ENCODE data around the gene TRAF4. TPM values are rescaled to one million over a fixed set of nuclear protein-coding genes. Genes with fewer than 3 reads are reported as not detected.

The TRAF4 gene
- total and polyA plus RNA-seq, 9 of the 15 experiments (the other 6 are each of a cell fraction or from before 2014, with no cell fraction given): 2.4 to 147 (median 72.4) TPM

GRCh38 chr17:28724500-28725165, 19.2 kb upstream of the TRAF4 start (continued):
- no peak for TF ChIP-seq FOXJ3 (CRISPR knock-in tag; IDR thresholded peaks at IDR 0.05)
- no peak for TF ChIP-seq LEF1 (IDR thresholded peaks at IDR 0.05)
- TF ChIP-seq TFAM (CRISPR knock-in tag; conservative IDR thresholded peaks at IDR 0.05): no peak
- no peak for TF ChIP-seq ZZZ3 (IDR thresholded peaks at IDR 0.05)
- no peak for TF ChIP-seq ZNF408 (CRISPR knock-in tag; IDR thresholded peaks at IDR 0.05; ENCODE audit: low read depth)
- no peak for TF ChIP-seq RERE (CRISPR knock-in tag; IDR thresholded peaks at IDR 0.05; ENCODE audit: borderline replicate concordance)
- TF ChIP-seq GTF2E2 (tag; IDR thresholded peaks at IDR 0.05): no peak
- TF ChIP-seq ZNF507 (tag; conservative IDR thresholded peaks at IDR 0.05): no peak
- no peak for TF ChIP-seq CREB3 (tag; conservative IDR thresholded peaks at IDR 0.05; ENCODE audit: low read depth)
- TF ChIP-seq TBP (optimal IDR thresholded peaks at IDR 0.05; ENCODE audit: low read depth, low read length): no peak
- no peak for TF ChIP-seq ZNF12 (CRISPR knock-in tag; IDR thresholded peaks at IDR 0.05)
- TF ChIP-seq ZNF184 (CRISPR knock-in tag; IDR thresholded peaks at IDR 0.05): no peak
- TF ChIP-seq SREBF2 (CRISPR knock-in tag; IDR thresholded peaks at IDR 0.05): no peak
- TF ChIP-seq IRF1 (CRISPR knock-in tag; IDR thresholded peaks at IDR 0.05; ENCODE audit: borderline replicate concordance): no peak
- no peak for TF ChIP-seq CBX1 (IDR thresholded peaks at IDR 0.05; ENCODE audit: low read depth)
- no peak for TF ChIP-seq PKNOX1 (IDR thresholded peaks at IDR 0.05)
- no peak for TF ChIP-seq DIDO1 (tag; IDR thresholded peaks at IDR 0.05; ENCODE audit: low read depth)
- TF ChIP-seq ILK (tag; IDR thresholded peaks at IDR 0.05; ENCODE audit: borderline replicate concordance, low read depth): no peak
- no peak for TF ChIP-seq GTF2B (IDR thresholded peaks at IDR 0.05; ENCODE audit: extremely low read depth, insufficient read length)

All from K562 (cell line).